Fibroblast of skin of left biceps (primary cell): Measurements from ENCODE around the gene LMX1B.

ENCODE experiments used
- DNase-seq, 2 experiments: peaks; one replicate each; pipeline ENCODE4 v3.0.0-alpha.2; 2013; ENCODE audit warnings: low read depth in 2 of 2

Gene LMX1B

GRCh38 chr9:126604059-126605055 is 9.4 kb upstream of the LMX1B start:
- DNase-seq: no peak

DNA sequence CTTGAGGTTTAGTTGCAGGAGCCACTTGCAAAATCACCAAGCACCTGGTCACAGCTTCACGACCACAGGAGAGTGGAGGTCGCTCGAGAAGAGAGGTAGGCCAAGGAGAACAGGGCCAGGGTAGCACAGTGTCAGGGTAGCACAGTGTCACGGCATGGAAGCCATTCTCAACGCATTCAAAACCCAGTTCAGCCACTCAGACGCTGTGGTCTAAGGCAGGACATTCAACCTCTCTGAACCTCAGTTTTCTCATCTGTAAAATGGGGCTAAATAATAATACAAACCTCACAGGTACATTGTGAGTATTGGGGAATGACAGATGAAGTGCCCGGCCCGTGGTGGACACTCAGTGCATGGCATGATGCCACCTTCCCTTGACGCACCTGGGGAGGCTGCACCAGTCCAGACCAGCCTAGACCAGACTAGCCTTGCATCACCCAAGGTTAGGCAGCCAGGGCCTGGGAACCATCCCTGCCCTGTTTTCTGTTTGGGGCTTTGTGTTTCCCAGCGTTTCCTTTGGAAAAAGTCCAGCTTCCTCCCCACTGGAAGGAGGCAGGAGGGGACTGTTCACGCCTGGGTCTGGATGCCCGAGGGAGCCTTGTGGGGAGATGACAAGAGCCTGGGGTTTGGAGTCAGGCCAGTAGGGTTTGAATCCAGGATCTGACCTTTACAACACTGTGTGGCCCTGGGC is 7.8 kb upstream of the LMX1B start:
- no peak for DNase-seq

GRCh38 chr9:126606483-126606870 is 7.3 kb upstream of the LMX1B start:
- no peak for DNase-seq

DNA sequence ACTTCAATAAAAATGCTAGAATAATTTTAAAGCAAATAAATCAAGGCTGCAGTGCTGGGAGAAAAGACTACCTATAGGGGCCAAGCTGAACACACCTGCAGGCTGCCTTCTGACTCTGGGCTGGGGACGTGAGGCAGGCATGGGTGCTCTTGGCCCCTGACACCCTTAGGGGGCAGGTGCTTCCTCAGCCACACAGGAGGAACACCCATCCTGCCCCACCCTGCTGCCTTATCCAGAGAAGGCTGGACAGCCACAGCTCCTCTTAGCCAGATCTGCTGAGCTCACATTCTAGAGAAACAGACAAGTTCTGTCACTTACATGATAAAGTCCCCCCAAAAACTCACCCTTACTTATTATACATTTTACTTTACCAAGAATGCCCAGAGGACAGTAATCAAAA is 6.6 kb upstream of the LMX1B start:
- no peak for DNase-seq

DNA sequence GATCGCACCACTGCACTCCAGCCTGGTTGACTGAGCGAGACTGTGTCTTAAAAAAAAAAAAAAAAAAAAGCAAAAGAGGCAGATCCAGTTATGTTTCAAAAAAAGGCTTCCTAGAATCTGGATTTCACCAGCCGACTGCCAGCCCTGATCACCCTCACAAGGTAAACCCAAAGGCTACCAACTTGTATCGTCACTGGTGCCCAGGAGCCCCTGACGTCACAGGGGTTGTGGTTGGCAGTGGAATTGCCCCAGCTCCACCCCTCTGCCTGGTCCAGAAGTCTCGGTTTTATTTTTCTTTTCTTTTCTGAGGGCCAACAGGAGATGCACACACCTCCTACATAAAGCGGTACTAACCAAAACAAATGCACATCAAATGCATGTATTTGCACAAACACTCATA is 6.0 kb upstream of the LMX1B start:
- no peak for DNase-seq

DNA sequence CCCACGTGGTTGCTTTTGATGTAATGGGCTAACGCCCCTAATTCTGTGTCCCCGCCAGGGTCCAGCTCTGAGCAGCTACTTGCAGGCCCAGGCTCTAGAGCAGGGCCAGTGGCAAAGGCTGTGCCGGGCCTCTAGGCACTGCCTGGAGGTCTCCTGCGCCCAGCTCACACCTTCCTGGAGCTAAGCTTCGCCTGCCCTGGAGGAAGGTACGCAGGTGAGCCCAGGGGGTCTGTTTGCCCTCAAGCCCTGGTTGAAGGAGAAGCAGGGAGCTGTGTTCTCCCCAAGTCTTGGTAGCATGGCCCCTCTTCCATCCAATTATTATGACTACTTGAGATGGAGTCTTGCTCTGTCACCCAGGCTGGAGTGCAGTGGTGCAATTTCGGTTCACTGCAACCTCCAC is 5.2 kb upstream of the LMX1B start:
- no peak for DNase-seq

DNA sequence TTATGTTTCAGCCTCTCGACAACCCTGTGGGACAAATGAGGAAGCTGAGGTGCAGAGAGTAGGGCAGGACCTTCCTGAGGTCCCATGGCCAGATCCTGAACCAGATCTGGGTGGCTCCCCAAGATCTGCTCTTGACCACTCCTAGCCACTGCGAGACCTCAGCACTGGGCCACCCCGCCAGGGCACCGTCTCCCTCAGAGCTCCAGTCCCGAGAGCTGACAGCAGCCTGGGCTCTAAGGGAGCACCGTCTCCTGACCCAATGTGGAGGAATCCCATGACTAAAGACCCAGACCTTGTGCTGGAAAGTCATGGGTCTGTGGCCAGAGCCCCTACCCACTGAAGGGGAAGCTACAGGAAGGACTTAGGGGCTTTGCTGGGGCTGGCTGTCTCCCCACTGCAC is 4.5 kb upstream of the LMX1B start:
- DNase-seq: no peak

DNA sequence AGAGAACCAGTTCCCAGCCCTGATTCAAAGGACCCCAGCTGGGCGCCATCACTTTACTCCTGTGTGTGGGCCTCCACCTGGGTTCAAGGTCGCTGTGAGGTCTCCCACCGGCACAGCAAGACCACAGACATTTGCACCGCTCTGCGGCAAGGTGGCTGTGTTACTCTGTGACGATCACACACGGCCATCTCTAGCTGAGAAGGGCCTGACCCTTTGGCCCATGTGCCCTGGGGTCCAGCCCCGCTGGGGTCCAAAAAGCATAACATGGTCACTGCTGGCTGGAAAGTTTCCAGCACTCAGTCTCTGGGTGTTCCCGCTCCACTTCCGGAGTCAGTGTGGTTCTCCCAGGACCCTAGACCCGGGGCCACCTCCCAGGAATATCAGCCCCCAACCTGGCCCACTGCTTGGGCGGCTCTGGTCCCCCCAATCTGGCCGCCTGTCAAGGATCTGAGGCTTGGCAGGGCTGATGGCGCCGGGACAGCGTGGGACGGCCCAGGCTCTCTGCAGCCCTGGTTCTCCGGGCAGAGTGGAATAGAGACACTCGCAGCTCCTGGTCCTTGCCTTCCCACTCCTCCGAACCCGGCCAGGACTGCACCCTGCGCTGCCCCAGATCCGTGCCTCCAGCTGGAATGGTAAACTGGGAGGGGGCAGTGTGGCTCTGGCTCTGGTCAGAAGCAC is 3.9 kb upstream of the LMX1B start:
- no peak for DNase-seq

- DNase-seq: no peak
Observed at GRCh38 chr9:126611193-126611591, 2.5 kb upstream of the LMX1B start.

GRCh38 chr9:126611592-126612325 is 2.0 kb upstream of the LMX1B start:
- peak; percentile 6 to 12 for DNase-seq

GRCh38 chr9:126612326-126612812 is 1.4 kb upstream of the LMX1B start:
- no peak for DNase-seq

- DNase-seq: no peak
Observed at GRCh38 chr9:126612813-126613641, 701 bp upstream of the LMX1B start.

- no peak for DNase-seq
Observed at GRCh38 chr9:126614088-126614454, 343 bp downstream of the LMX1B start.

GRCh38 chr9:126614455-126615244 is 922 bp downstream of the LMX1B start:
- DNase-seq: no peak

GRCh38 chr9:126615245-126615790 is 1.6 kb downstream of the LMX1B start:
- DNase-seq: no peak

DNA sequence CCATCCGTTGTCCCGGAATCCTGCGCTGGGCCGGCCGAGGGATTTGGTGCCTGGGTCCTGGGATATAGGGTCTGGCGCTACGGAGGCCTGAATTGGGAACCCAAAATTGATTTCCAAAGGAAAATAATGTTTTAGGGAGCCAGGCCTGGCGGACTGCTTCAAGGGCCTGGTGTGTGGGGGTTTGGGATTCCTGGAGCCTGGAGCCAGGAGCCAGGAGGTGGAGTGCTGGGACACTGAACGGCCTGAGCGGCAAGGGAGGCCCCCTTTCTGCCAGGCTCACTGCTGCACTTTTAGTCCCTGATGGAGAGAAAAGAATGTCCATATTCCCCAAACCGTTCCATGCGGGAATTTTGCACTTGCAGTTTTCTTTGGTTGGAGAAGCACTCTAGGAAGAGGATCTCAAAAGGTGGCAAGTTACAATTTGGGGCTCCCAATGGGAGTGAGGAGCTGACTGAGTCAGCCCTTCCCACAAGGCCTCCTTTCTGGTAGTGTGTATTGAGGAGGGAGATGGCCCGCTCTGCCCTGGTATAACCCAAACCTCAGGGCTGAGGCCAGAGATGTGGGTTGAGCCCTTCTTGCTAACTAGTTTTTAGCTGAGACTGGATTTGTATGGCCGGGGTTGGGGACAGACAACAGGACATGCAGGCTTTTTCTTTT is 2.2 kb downstream of the LMX1B start:
- no peak for DNase-seq

DNA sequence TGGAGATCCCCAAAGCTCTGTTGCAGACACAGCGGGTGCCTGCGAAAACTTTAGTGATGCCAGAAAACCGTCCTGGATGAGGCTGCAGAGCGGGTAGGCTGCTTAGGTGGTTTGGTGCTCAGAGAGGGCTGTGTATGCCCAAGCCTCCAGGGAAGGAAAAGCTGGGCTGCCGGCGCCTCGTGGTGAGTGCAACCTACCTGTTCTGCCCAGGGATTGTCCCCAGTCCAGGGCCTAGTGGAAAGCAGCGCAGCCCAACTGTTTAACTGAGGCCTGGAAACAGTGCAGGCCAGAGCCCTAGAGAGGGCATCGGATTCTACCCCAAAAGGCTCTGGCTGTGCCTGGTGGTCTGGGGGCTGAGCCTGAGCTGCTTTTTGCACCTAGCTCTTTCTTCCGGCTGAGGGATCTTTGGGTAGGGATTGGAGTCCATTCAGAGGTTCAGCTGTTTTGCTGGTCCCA is 2.8 kb downstream of the LMX1B start:
- no peak for DNase-seq

GRCh38 chr9:126617003-126617822 is 3.5 kb downstream of the LMX1B start:
- DNase-seq: no peak
